Measurements from ENCODE around the gene TNFAIP2.

Gene TNFAIP2

DNA sequence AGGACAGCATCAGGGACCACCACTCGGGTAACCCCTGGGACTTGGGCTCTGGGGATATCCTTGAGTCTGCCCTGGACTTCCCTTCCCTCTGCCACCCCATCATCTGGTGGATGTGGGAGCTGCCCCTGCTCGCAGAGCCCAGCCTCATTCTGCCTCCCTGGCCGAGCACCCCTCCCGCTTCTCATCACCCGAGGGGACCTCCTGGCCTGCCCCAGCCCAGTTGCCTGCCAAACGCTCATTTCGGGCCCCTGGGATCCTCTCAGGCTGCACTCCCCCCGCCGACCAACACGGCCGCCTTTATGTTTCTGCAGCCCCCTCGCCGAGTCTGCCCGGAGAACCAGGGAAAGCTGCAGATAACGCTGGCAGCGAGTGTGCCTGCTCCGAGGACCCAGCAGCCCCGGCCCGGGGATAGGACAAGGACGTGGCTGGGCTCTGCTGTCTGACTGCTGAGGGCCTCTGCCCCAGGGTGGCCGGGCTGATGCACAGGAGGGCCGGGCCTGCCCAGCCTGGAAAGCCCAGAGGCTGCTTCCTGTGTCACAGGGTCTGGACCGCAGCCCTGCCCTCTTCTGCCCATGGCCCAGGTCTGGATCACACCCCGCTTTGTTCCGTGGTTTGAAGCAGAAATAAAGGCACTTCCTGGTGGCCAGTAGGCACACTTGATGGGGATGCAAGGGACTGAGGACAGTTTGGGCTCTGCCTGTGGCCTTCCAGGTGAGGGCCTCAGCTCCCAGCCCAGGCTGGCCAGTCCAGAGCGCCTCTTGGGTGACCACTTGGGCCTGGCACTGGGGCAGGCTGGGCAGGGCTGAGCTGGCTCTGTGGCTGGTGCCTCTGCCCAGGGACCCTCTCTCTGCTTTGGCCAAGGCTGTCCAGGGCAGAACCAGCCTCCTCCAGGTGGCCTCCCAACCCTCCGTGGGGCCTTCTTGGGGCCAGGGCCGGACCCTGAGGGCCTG lies 33.6 kb upstream of the TNFAIP2 start:
- no peaks in the 10 kb centered on the region for H3K36me3 Mint-ChIP-seq (ENCODE audit: low read depth)

DNA sequence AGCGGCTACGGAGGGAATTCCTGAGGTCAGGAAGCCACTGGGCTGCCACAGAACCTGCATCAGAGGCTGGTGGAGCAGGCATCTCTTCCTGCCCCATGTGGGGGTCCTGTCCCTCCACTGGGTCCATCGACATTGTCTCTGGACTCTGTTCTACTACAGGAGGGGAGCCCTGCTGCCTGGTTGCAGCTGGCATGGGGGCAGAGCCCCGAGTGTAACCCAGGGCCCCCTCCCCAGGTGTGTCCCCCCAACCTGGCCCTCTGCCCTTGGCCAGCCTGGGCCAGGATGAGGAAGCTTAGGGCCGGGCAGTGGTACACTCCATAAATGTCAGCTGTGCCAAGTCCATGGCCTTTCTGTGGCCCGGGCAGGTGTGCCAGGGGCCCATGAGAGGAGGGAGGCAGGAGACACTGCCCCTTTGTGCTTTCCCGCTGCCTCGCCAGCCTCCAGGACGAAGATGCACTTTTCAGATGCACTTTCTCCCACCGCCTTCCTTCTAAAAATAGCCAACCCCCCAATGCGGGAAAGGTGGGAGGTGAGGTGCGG lies 32.7 kb upstream of the TNFAIP2 start:
- no peak overlapping the region for H3K27ac Mint-ChIP-seq
- peaks cover 3% of the 10 kb centered on the region for H3K27me3 Mint-ChIP-seq (ENCODE audit: low read depth)
- H3K4me3 Mint-ChIP-seq: no peak overlapping the region
- no peaks in the 10 kb centered on the region for H3K36me3 Mint-ChIP-seq (ENCODE audit: low read depth)
- no peaks in the 10 kb centered on the region for H3K4me1 Mint-ChIP-seq (ENCODE audit: low read depth)
- H3K9me3 Mint-ChIP-seq: no peaks in the 10 kb centered on the region

More for the DNA sequence above, 33.6 kb upstream of the TNFAIP2 start:
- peaks cover 5% of the 10 kb centered on the region for H3K27me3 Mint-ChIP-seq (ENCODE audit: low read depth)
- no peak overlapping the region for H3K4me3 Mint-ChIP-seq
- H3K4me1 Mint-ChIP-seq (ENCODE audit: low read depth): no peaks in the 10 kb centered on the region
- H3K9me3 Mint-ChIP-seq: no peaks in the 10 kb centered on the region
- H3K27ac Mint-ChIP-seq: no peak overlapping the region

DNA sequence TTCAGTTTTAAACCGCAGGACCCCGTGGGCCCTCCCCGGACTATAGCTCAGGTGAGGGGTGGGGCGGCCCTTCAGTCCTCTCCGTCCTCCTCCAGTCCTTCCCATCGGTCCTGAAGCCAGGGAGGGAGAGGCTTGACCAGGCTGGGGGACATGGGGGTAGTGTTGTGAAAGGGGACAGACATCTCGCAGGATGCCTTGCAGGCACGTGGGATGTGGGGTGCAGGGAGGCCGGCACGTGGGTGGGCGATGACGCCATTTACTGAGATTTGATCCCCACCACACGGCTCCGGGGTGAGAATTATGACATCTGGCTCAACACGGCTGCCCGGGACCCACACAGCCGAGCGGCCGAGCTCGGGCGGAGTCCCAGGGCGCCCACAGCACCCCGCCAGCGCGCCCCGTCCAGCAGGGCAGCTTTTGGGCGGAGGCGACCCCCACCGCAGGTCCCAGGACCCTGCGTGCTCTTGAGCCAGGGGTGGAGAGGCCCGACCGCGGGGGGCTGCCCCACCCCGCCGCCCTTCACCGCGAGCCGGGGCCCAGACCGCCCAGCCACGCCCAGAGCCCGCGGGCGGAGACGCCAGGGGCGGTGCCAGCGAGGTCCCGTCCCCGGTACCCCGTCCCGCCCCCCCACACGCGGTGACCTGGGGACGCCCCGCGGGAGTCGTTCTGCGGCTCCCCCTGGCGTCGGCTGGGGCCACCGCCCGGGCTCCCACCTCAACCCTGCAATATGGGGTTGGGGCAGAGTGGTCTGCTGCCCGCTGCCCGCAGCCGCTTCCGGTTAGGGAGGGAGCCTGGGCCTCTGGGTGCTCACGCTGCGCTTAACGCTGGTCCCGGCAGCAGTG lies 32.0 kb upstream of the TNFAIP2 start:
- peaks cover 3% of the 10 kb centered on the region for H3K27me3 Mint-ChIP-seq (ENCODE audit: low read depth)
- H3K36me3 Mint-ChIP-seq (ENCODE audit: low read depth): no peaks in the 10 kb centered on the region
- H3K27ac Mint-ChIP-seq: no peak overlapping the region
- no peak overlapping the region for H3K4me3 Mint-ChIP-seq
- no peaks in the 10 kb centered on the region for H3K9me3 Mint-ChIP-seq
- no peaks in the 10 kb centered on the region for H3K4me1 Mint-ChIP-seq (ENCODE audit: low read depth)

DNA sequence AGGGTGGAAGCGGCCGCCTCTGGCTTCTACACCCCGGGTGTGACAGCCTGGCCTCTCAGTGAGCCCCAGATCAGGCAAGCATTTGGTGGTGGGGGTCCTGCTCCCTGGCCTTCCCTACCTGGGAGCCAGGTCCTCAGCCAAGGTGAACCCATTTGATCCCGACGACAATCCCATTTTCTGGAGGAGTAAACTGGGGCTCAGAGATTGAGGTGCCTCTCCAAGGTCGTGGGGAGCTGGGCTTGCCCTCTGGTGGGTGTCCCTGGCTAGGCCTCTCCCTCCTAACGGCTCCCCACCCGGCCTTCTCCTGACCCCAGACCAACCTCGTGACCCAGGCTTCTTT lies 31.4 kb upstream of the TNFAIP2 start:
- Mint-ChIP-seq H3K4me3 (no peak overlapping the region), H3K27me3 (ENCODE audit: low read depth) (peaks cover 3% of the 10 kb centered on the region)

DNA sequence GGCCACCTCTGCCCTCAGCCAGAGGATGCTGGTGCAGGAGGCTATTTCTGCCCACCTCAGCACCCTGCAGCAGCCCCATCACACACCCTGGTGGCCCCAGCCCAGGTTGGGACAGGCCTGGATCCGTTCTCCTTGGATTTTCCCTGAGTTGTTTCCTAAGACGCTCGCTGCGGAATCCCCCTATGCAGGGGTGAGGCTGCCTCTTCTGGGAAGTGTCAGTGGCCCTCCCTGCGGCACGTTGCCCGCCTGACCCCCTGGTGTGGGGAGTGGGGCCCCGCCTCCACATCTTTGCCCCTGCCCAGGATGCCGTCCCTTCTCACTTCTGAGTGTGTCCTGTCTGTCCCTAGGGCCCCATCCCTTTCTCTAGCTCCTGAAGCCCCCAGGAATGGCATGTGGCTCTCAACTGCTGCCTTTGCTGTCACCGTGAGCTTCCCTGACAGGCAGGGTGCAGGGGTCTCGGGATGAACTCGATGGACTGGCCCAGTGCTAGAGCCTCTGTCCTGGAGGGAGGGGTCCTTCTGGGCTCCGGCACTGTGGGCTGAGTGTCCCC lies 29.3 kb upstream of the TNFAIP2 start:
- Mint-ChIP-seq H3K9me3 (no peaks in the 10 kb centered on the region), H3K27me3 (ENCODE audit: low read depth) (peaks cover 3% of the 10 kb centered on the region), H3K4me1 (ENCODE audit: low read depth) (no peaks in the 10 kb centered on the region), H3K4me3 (no peak overlapping the region), H3K36me3 (ENCODE audit: low read depth) (no peaks in the 10 kb centered on the region), H3K27ac (no peak overlapping the region)

More for the DNA sequence above, 31.4 kb upstream of the TNFAIP2 start:
- H3K36me3 Mint-ChIP-seq (ENCODE audit: low read depth): no peaks in the 10 kb centered on the region
- no peaks in the 10 kb centered on the region for H3K9me3 Mint-ChIP-seq
- no peak overlapping the region for H3K27ac Mint-ChIP-seq
- H3K4me1 Mint-ChIP-seq (ENCODE audit: low read depth): no peaks in the 10 kb centered on the region

DNA sequence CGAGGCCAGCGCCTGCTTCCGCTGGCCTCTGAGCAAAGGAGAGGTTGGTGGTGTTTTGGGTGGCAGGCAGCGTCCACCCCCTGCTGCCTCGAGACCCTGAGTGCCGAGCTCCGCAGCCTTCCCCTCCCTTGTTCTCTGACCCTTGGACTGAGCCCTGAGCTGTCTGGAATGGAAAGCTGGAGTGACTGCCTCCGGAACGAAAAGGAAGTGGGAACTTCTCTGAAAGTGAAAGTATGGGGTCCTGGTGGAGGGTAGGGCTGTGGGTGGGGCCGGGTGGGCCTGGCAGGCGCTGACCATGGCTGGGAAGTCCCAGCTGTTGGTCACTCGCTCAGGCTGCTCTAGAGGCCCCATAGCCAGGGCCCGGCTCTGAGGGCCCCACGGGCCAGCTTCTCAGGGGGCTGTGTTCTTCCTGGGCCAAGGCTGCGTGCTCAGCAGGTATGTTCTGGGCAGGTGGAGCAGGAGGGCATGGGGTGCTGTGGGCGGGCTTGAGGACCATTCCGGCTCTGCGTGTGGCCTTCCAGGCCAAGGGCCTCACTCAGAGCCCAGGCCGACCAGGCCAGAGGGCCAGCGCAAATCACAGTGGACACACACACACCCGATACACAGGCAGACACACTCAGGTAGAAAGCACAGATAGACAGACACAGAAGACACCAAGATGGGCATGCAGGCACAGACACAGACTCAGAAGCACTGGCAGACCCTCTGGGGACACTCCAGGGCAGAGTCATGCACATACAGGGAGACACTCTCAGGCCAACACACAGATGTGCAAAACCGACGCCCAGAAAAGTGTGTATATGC lies 28.7 kb upstream of the TNFAIP2 start, which contains the start of gene EXOC3L4:
Gene EXOC3L4 (plus strand): TSS at position 320 of the 804 bp plus-strand sequence. CDS start 5,495 bp downstream, outside the sequence.
- Mint-ChIP-seq H3K4me1 (ENCODE audit: low read depth) (no peaks in the 10 kb centered on the region), H3K27ac (no peak within 1 kb of the TSS), H3K36me3 (ENCODE audit: low read depth) (no peaks in the 10 kb centered on the region), H3K27me3 (ENCODE audit: low read depth) (peaks cover 3% of the 10 kb centered on the region), H3K4me3 (no peak within 1 kb of the TSS), H3K9me3 (no peaks in the 10 kb centered on the region)

DNA sequence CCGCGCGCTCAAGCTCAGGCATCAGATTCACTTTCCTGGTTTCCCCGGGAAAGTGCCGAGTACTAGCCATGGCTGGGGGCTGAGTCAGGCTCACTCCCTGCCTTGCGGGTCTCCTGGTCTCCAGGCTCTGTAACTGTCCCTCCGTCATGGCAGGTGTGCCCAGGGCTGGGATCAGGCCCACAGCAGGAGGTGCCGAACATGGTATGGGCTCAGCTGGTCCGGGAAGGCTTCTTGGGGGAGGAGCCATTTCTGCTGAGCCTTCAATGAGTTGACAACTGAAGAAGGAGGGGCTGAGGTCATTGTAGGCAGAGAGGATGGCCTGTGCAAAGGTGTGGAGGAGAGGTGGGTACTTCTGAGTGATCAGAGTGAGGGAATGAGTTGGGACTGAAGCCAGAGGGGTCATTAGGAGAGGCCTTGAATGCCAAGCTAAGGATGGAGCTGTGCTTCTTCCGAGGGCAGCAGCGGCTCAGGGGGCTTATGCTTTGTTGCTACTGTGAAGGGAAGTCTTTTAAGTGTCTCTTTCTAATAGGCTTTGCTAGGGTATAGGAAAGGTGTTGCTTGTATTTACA lies 28.0 kb upstream of the TNFAIP2 start:
- H3K27ac Mint-ChIP-seq: no peak overlapping the region
- no peaks in the 10 kb centered on the region for H3K9me3 Mint-ChIP-seq
- H3K4me3 Mint-ChIP-seq: no peak overlapping the region
- H3K27me3 Mint-ChIP-seq (ENCODE audit: low read depth): peaks cover 3% of the 10 kb centered on the region
- H3K4me1 Mint-ChIP-seq (ENCODE audit: low read depth): no peaks in the 10 kb centered on the region
- H3K36me3 Mint-ChIP-seq (ENCODE audit: low read depth): no peaks in the 10 kb centered on the region

DNA sequence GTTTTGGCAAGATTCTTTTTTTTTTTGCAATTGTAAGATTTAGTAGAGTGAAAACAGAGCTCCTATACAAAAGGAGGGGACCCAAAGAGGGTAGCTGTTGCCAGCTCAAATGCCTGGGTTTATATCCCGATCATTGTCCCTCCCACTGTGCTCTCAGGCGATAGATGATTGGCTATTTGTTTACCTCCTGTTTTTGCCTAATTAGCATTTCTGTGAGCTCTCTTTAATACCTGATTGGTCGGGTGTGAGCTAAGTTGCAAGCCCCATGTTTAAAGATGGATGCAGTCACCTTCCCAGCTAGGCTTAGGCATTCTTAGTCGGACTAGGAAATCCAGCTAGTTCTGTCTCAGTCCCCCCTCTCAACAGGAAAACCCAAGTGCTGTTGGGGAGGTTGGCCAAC lies 26.9 kb upstream of the TNFAIP2 start:
- Mint-ChIP-seq H3K27ac (no peak overlapping the region), H3K36me3 (ENCODE audit: low read depth) (no peaks in the 10 kb centered on the region), H3K9me3 (no peaks in the 10 kb centered on the region), H3K27me3 (ENCODE audit: low read depth) (peaks cover 6% of the 10 kb centered on the region), H3K4me3 (no peak overlapping the region), H3K4me1 (ENCODE audit: low read depth) (no peaks in the 10 kb centered on the region)

DNA sequence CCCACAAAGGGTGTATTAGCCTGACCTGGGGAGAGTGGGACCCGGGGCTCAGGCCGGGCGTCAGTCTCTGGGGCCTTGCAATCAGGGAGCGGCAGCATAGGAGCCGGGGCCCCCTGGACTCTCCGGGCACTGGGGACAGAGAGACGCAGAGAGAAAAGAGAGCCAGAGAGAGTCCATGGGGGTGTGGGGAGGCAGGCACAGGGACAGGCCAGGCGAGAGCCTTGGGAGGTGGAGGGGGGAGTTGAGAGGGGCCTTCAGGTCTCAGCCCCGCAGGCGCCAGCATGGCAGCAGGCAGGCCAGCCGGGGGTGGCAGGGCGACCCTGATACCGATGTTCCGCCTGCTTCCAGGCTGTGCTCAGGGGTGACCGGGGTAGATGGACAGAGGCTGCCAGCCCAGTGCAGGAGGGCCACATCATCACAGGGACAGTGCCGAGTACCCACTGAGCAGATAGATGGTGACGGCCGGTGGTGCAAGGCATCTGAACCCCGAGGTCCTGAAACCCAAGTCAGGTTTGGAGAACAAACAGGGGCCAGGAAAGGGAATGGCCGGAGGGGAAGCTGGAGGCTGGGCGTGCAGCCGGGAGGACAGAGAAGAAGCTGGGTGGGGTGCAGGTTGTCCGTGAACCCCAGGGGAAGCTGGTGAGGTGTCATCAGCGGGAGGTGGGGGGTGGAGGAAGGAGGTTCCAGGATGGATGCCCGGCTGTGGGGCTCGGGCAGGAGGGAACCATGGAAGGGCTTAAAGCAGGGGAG lies 25.8 kb upstream of the TNFAIP2 start:
- Mint-ChIP-seq H3K4me1 (ENCODE audit: low read depth) (no peaks in the 10 kb centered on the region), H3K9me3 (no peaks in the 10 kb centered on the region), H3K4me3 (no peak overlapping the region), H3K27ac (no peak overlapping the region), H3K27me3 (ENCODE audit: low read depth) (peaks cover 10% of the 10 kb centered on the region), H3K36me3 (ENCODE audit: low read depth) (no peaks in the 10 kb centered on the region)

DNA sequence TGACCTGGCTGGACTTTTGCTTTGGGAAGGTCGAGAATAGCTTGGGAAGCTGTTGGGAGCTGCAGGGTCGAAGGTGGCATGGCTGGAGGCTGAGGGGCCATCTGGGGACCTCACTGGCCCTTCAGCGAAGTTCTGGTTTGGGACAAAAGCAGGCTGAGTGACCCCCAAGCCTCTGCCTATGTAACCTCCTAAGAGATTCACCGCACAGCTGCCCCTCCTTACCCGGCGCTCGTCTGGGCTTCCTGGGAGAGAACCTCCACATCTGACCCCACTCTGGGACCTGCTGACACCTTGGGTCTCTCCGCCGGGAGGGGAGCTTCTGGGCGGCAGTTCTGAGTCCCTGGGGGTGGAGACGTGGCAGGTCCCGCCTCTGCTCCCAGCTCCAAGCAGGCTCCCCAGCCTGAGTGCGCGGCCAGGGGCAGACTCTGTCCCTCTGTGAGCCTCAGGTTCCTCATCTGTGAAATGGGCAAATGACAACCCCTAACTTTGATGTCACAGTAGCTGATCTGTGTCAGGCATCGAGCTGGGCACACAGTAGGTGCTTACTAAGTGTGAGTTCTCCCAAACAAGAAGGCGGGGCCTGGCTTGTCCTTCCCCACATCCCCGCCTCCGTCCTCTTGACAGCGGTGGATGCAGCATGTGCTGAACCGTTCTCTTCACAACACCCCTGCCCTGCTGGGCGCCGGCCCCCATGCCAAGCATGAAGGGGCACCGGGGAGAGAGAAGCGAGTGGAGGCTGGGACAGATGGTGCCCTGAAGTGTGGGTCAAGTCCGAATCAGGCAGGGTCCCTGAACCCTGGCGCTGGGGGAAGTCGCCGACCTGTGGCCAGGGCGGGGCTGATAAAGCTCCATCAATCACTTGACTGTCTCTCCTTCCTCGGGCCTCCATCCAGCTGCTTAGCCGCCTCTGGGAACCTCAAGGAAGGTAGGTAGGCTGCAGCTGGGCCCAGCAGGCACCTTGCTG lies 25.0 kb upstream of the TNFAIP2 start:
- Mint-ChIP-seq H3K4me3 (no peak overlapping the region), H3K27ac (no peak overlapping the region), H3K27me3 (ENCODE audit: low read depth) (peaks cover 15% of the 10 kb centered on the region), H3K4me1 (ENCODE audit: low read depth) (no peaks in the 10 kb centered on the region), H3K36me3 (ENCODE audit: low read depth) (no peaks in the 10 kb centered on the region), H3K9me3 (no peaks in the 10 kb centered on the region)

DNA sequence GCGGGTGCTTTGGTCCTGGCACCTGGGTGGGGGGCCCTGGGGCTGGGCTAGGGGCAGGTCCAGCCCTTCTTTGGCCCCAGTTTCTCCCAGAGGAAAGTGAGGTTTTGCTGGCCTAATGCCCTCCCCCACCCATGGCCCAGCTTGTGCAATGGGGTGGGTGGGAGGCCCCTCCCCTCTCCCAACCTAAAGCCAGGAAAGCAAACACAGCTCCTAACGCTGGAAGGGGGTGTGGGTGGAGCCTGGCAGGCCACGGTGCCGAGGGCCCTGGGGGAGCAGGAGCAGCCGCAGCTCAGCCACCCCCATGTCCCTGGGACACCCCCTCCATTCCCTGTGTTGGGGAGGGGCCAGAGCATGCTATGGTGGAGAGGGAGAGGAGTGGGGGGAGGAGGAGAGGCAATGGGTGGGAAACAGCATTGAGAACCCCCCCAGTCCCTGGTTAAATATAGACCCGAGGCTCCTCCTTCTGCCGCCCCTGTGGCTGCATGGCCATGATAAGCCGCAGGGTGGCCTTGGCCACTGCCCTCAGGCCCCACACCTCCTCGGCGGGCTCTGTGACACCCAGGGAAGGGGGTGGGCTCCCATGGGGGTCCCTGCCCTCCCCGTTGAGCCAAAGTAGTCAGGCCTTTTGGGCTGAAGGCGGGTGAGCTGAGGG lies 24.1 kb upstream of the TNFAIP2 start:
- Mint-ChIP-seq H3K4me3 (no peak overlapping the region), H3K4me1 (ENCODE audit: low read depth) (no peaks in the 10 kb centered on the region), H3K27me3 (ENCODE audit: low read depth) (peaks cover 20% of the 10 kb centered on the region), H3K27ac (no peak overlapping the region), H3K36me3 (ENCODE audit: low read depth) (no peaks in the 10 kb centered on the region), H3K9me3 (no peaks in the 10 kb centered on the region)

DNA sequence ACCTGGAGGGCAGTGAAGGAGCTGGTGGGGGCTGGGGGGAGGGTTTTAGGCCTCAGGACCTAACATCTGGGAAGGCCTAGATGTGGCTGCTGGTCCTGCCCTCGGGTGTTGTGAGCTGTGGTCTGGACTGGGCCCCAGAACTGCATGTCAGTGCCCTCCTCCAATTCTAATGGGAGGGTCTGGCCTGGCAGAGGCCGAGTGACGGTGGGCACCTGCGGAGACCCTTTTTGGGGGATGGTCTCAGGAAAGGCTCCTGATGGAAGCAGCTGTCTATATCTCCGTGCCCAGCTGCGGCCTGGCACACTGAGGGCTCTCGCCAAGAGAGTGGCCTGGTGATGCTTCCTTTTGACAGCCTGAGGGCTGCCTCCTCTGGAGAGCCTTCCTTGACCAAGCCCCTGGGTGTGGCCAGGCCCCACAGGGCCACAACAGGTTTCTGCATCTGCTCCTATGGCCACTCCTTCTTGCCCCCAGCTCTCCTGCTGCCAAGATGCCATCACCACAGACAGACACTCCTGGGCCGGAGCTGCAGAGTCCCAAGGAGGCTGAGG lies 23.5 kb upstream of the TNFAIP2 start:
- Mint-ChIP-seq H3K27me3 (ENCODE audit: low read depth) (peaks cover 21% of the 10 kb centered on the region), H3K36me3 (ENCODE audit: low read depth) (no peaks in the 10 kb centered on the region), H3K9me3 (no peaks in the 10 kb centered on the region), H3K4me1 (ENCODE audit: low read depth) (no peaks in the 10 kb centered on the region), H3K27ac (no peak overlapping the region), H3K4me3 (no peak overlapping the region)

Data from T-helper 1 cell treated with Interleukin-12 subunit alpha and Interleukin-12 subunit beta and Interleukin-4 antibody, amounts not matched to agents 30 μg/mL and 1 μg/mL, for 36 hours (primary cell).